CD14-positive monocyte (primary cell): Measurements from ENCODE around the gene LPIN1. TPM values are rescaled to one million over a fixed set of nuclear protein-coding genes. Genes with fewer than 3 reads are reported as not detected.

Experiments
- DNase-seq, 3 donors: peaks; one replicate each; pipeline ENCODE4 v3.0.0-alpha.2; 2011 to 2022
- H2AFZ ChIP-seq: 2 replicates; pipeline ENCODE4 v1.6.0; 2012; ENCODE audit warnings: mild to moderate bottlenecking, low read depth, low read length, inconsistent platforms; ENCODE audit not compliant: insufficient read depth, poor library complexity, severe bottlenecking
- H3K27ac ChIP-seq, 2 donors: 1 replicate in 1 of 2; 2 replicates in 1 of 2; pipeline ENCODE4 v1.5.1; 2012 to 2013; ENCODE audit warnings: low read length in 2 of 2, control low read depth in 1 of 2, inconsistent platforms in 1 of 2, low read depth in 1 of 2, mild to moderate bottlenecking in 1 of 2
- H3K27me3 ChIP-seq, 2 donors: one replicate each; pipeline versions ENCODE4 v1.6.0 to v1.6.1; 2011 to 2013; ENCODE audit warnings: low read length in 2 of 2; ENCODE audit not compliant: control insufficient read depth in 2 of 2, insufficient read depth in 2 of 2
- H3K36me3 ChIP-seq, 2 donors: replicated peaks in 1 of 2; 1 replicate in 1 of 2; 2 replicates in 1 of 2; pipeline versions ENCODE4 v1.5.1 to v1.6.1; 2012 to 2013; ENCODE audit warnings: low read length in 2 of 2, control low read depth in 1 of 2, inconsistent platforms in 1 of 2, mild to moderate bottlenecking in 1 of 2; ENCODE audit not compliant: insufficient read depth in 2 of 2, control insufficient read depth in 1 of 2
- H3K4me1 ChIP-seq, 2 donors: 1 replicate in 1 of 2; 2 replicates in 1 of 2; pipeline versions ENCODE4 v1.5.1 to v1.6.1; 2012 to 2013; ENCODE audit warnings: low read length in 2 of 2, control low read depth in 1 of 2, inconsistent platforms in 1 of 2, mild to moderate bottlenecking in 1 of 2, moderate library complexity in 1 of 2; ENCODE audit not compliant: insufficient read depth in 2 of 2, control insufficient read depth in 1 of 2
- H3K4me2 ChIP-seq: replicated peaks from 2 replicates; pipeline ENCODE3; 2012; ENCODE audit warnings: low read length, moderate library complexity, mild to moderate bottlenecking; ENCODE audit not compliant: poor library complexity, severe bottlenecking; ENCODE audit errors: extremely low read depth
- H3K4me3 ChIP-seq, 3 experiments: fragments of 200-600 bp in 1 of 3; sonication (generic) in 1 of 3; replicated peaks in 1 of 3; 1 replicate in 2 of 3; 2 replicates in 1 of 3; pipeline ENCODE4 v1.5.1; 2011 to 2013; ENCODE audit warnings: low read length in 3 of 3, mild to moderate bottlenecking in 3 of 3, control low read depth in 2 of 3, low read depth in 2 of 3, inconsistent platforms in 1 of 3, moderate library complexity in 1 of 3
- H3K79me2 ChIP-seq: 2 replicates; pipeline ENCODE4 v1.6.0; 2012; ENCODE audit warnings: mild to moderate bottlenecking, control low read depth, inconsistent platforms, low read length, moderate library complexity; ENCODE audit not compliant: insufficient read depth
- H3K9ac ChIP-seq: 2 replicates; pipeline ENCODE4 v1.6.0; 2017; ENCODE audit warnings: low read length, mild to moderate bottlenecking; ENCODE audit not compliant: insufficient read depth, poor library complexity, severe bottlenecking
- H3K9me3 ChIP-seq, 2 donors: replicated peaks in 1 of 2; 1 replicate in 1 of 2; 2 replicates in 1 of 2; pipeline versions ENCODE4 v1.5.1 to v1.6.1; 2012 to 2013; ENCODE audit warnings: low read length in 2 of 2, control low read depth in 1 of 2; ENCODE audit not compliant: control insufficient read depth in 1 of 2, insufficient read depth in 1 of 2
- H4K20me1 ChIP-seq: 2 replicates; pipeline ENCODE4 v1.6.0; 2012; ENCODE audit warnings: mild to moderate bottlenecking, low read length, control low read depth, moderate library complexity; ENCODE audit not compliant: insufficient read depth
- H3K27ac Mint-ChIP-seq, 7 donors: one replicate each; pipeline ENCODE4 v1.8.0; 2020; ENCODE audit warnings: mild to moderate bottlenecking in 7 of 7, mixed read lengths in 7 of 7, moderate library complexity in 6 of 7, inconsistent platforms in 2 of 7
- H3K27me3 Mint-ChIP-seq, 3 donors: one replicate each; pipeline ENCODE4 v1.8.0; 2021 to 2022; ENCODE audit warnings: low read depth in 3 of 3, mild to moderate bottlenecking in 3 of 3, mixed read lengths in 3 of 3, moderate library complexity in 3 of 3, inconsistent platforms in 1 of 3
- H3K36me3 Mint-ChIP-seq, 2 donors: one replicate each; pipeline ENCODE4 v1.8.0; 2020; ENCODE audit warnings: mixed read lengths in 2 of 2, inconsistent platforms in 1 of 2, mild to moderate bottlenecking in 1 of 2
- H3K4me1 Mint-ChIP-seq: one replicate; pipeline ENCODE4 v1.8.0; 2020; ENCODE audit warnings: mild to moderate bottlenecking, mixed read lengths
- H3K4me3 Mint-ChIP-seq, 2 donors: one replicate each; pipeline ENCODE4 v1.8.0; 2020; ENCODE audit warnings: mild to moderate bottlenecking in 2 of 2, mixed read lengths in 2 of 2, moderate library complexity in 1 of 2
- H3K9me3 Mint-ChIP-seq, 7 donors: one replicate each; pipeline ENCODE4 v1.8.0; 2020 to 2022; ENCODE audit warnings: mixed read lengths in 7 of 7, mild to moderate bottlenecking in 6 of 7, moderate library complexity in 6 of 7, inconsistent platforms in 2 of 7
- WGBS: methylation state at CpG from one replicate; pipeline ENCODE4 v1.1.5; 2013; ENCODE audit warnings: missing lambda C conversion rate; ENCODE audit not compliant: insufficient coverage; 5-methylcytosine and 5-hydroxymethylcytosine counted together
- intact Hi-C, 2 donors: fragments of 100-400 bp; cut with micrococcal nuclease; formaldehyde crosslinking; loops; one replicate each; pipeline versions ENCODE4 v1.15.0 to v1.15.1; 2023
- polyA plus RNA-seq, 3 donors: library from polyadenylated mRNA; depleted of rRNA in 1 of 3; unstranded in 2 of 3; stranded (reverse) in 1 of 3; fragments of 300-500 nt in 2 of 3; fragments of >200 nt in 1 of 3; fragmentation: Illumina TruSeq in 2 of 3; gene quantifications; 1 replicate in 2 of 3; 2 replicates in 1 of 3; pipeline ENCODE4 v1.2.3, GENCODE V29; 2012 to 2021
- TF ChIP-seq, protein P1 (sequence below): fragments of 200-600 bp; IDR thresholded peaks from one replicate; pipeline ENCODE4 v1.8.0; 2022; ENCODE audit warnings: antibody characterized with exemption, mild to moderate bottlenecking

LPIN1 gene
- polyA plus RNA-seq, 3 donors = 1.8 to 17.6 (median 2.7) TPM

DNA sequence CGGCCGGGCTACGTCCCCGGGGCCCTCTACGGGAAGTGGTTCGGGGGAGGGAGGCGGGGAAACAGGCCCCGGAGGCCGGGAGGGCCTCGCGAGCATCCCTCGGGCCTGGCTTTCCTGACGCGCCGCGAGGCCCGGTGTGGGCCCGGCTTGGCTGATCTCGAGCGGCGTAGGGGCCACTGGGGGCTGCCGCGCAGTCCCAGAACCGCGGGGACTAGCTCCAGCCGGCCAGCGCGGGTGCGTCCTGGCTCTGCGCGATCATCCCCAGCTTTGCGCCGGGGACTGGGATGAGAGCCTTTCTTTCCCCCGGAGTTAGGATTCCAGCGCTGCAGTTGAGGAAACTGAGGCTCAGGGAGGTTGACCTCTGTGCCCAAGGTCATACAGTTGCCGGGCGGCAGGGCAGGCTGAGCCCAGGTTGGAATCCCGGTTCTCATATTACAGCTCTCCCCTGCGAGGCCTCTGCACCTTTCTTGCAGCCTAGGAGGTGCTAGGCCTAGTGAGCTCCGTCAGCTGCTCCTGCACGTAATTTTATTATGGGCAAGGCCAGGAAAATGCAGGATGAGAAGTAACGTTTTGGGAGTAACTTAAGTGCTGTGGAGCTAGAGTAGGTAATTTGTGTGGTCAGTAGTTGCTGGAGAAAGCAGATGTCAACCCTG is 501 bp downstream of the LPIN1 start:
- Mint-ChIP-seq H3K36me3 (peaks cover 4 to 12% of the 10 kb centered on the region in 2 donors), H3K4me3 (peak overlapping the region; percentile 85 to 89), H3K27me3 (peaks cover 5 to 19% (median 17%) of the 10 kb centered on the region in 3 donors), H3K4me1 (peaks cover 68% of the 10 kb centered on the region), H3K27ac (peak overlapping the region; percentile 19 to 84 (median 71)), H3K9me3 (no peaks in the 10 kb centered on the region)
- no peaks in the 10 kb centered on the region for H3K9me3 ChIP-seq
- H4K20me1 ChIP-seq = peaks cover 45% of the 10 kb centered on the region
- peak in 1 of 3 donors; percentile 32 for DNase-seq
- H3K36me3 ChIP-seq = no peaks in the 10 kb centered on the region
- TF ChIP-seq, protein P1, sequence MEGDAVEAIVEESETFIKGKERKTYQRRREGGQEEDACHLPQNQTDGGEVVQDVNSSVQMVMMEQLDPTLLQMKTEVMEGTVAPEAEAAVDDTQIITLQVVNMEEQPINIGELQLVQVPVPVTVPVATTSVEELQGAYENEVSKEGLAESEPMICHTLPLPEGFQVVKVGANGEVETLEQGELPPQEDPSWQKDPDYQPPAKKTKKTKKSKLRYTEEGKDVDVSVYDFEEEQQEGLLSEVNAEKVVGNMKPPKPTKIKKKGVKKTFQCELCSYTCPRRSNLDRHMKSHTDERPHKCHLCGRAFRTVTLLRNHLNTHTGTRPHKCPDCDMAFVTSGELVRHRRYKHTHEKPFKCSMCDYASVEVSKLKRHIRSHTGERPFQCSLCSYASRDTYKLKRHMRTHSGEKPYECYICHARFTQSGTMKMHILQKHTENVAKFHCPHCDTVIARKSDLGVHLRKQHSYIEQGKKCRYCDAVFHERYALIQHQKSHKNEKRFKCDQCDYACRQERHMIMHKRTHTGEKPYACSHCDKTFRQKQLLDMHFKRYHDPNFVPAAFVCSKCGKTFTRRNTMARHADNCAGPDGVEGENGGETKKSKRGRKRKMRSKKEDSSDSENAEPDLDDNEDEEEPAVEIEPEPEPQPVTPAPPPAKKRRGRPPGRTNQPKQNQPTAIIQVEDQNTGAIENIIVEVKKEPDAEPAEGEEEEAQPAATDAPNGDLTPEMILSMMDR = no peak
- H2AFZ ChIP-seq = peak overlapping the region; percentile 82
- intact Hi-C loops = loop anchor here in 1 of 2 donors (2.0 to 10.0 kb wide), 2 partner anchors 44 to 198 kb away; no protein-coding TSS in a partner anchor
- peak overlapping the region; percentile 82 for H3K4me2 ChIP-seq
- peak overlapping the region; percentile 44 to 79 (median 53) for H3K4me3 ChIP-seq
- peak overlapping the region; percentile 74 for H3K9ac ChIP-seq
- peaks cover 52% of the 10 kb centered on the region for H3K79me2 ChIP-seq
- H3K27me3 ChIP-seq = no peaks in the 10 kb centered on the region
- peak overlapping the region in 1 of 2 donors; percentile 72 for H3K27ac ChIP-seq
- peaks cover 52 to 61% of the 10 kb centered on the region in 2 donors for H3K4me1 ChIP-seq
- 0% methylated on average over 40 of the region's 42 CpGs for WGBS

- H3K27me3 Mint-ChIP-seq = peaks cover 5 to 19% (median 16%) of the 10 kb centered on the region in 3 donors
- H3K4me3 ChIP-seq = peak overlapping the region in 1 of 3 experiments; percentile 79
- no peak for DNase-seq
Measured at GRCh38 chr2:11748018-11748860, 1.8 kb downstream of the LPIN1 start.

More at GRCh38 chr2:11748018-11748860, 1.8 kb downstream of the LPIN1 start:
- H3K9me3 Mint-ChIP-seq = no peaks in the 10 kb centered on the region
- Histone ChIP-seq H3K79me2 (peaks cover 63% of the 10 kb centered on the region), H4K20me1 (peaks cover 53% of the 10 kb centered on the region), H2AFZ (no peak overlapping the region), H3K36me3 (no peaks in the 10 kb centered on the region), H3K27me3 (no peaks in the 10 kb centered on the region), H3K9ac (no peak overlapping the region), H3K4me1 (peaks cover 58 to 68% of the 10 kb centered on the region in 2 donors), H3K4me2 (peak overlapping the region; percentile 82), H3K27ac (no peak overlapping the region), H3K9me3 (no peaks in the 10 kb centered on the region)
- intact Hi-C loops = loop anchor here in 1 of 2 donors (10.0 kb wide), 1 partner anchor 197 kb away; no protein-coding TSS in a partner anchor
- peaks cover 72% of the 10 kb centered on the region for H3K4me1 Mint-ChIP-seq
- peak overlapping the region; percentile 85 to 89 for H3K4me3 Mint-ChIP-seq
- 6% methylated on average over 10 of the region's 19 CpGs for WGBS
- peaks cover 4 to 12% of the 10 kb centered on the region in 2 donors for H3K36me3 Mint-ChIP-seq
- H3K27ac Mint-ChIP-seq = peak overlapping the region in 6 of 7 donors; percentile 7 to 70 (median 38)
- TF ChIP-seq, protein P1 = no peak
